AG09309 (cell line): ENCODE results near the gene PTPN2.

ENCODE experiments used
- DNase-seq: peaks from one replicate; pipeline ENCODE4 v3.0.0-alpha.2; 2010; ENCODE audit warnings: low read depth
- H3K4me3 ChIP-seq: 2 replicates; pipeline ENCODE4 v1.5.1; 2011; ENCODE audit warnings: mild to moderate bottlenecking, low read depth, low read length, moderate library complexity; ENCODE audit not compliant: control insufficient read depth
- TF ChIP-seq, protein P1 (sequence below): IDR thresholded peaks from 2 replicates; pipeline ENCODE4 v1.5.1; 2011; ENCODE audit warnings: mild to moderate bottlenecking, low read depth, low read length, inconsistent platforms; ENCODE audit not compliant: insufficient read depth, control insufficient read depth; ENCODE audit errors: missing control alignments

PTPN2 gene

DNA sequence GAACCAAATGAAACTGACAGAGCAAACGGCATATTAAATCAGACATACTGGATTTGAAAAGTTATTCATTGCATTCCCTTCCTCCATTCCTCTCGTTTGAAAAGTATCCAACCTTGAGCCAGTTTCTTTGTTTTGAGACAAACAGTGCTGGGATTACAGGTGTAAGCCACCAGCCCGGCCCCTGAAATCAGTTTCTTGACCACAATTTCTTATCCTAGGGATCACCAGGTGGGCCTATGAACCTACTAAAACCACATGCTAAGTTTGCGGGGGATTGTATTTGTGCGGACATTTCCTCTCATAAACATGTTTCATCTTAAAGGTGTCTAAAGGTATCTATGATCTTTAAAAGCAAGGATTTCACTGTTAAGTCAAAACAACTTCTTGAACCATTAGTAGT is 11.6 kb downstream of the PTPN2 start:
- TF ChIP-seq, protein P1, sequence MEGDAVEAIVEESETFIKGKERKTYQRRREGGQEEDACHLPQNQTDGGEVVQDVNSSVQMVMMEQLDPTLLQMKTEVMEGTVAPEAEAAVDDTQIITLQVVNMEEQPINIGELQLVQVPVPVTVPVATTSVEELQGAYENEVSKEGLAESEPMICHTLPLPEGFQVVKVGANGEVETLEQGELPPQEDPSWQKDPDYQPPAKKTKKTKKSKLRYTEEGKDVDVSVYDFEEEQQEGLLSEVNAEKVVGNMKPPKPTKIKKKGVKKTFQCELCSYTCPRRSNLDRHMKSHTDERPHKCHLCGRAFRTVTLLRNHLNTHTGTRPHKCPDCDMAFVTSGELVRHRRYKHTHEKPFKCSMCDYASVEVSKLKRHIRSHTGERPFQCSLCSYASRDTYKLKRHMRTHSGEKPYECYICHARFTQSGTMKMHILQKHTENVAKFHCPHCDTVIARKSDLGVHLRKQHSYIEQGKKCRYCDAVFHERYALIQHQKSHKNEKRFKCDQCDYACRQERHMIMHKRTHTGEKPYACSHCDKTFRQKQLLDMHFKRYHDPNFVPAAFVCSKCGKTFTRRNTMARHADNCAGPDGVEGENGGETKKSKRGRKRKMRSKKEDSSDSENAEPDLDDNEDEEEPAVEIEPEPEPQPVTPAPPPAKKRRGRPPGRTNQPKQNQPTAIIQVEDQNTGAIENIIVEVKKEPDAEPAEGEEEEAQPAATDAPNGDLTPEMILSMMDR: no peak
- DNase-seq: no peak
- no peak overlapping the region for H3K4me3 ChIP-seq

- no peak overlapping the region for H3K4me3 ChIP-seq
- no peak for DNase-seq
- TF ChIP-seq, protein P1: no peak
These were observed 15.5 kb downstream of the PTPN2 start for GRCh38 chr18:12868576-12868975.

GRCh38 chr18:12867441-12868123 is 16.5 kb downstream of the PTPN2 start:
- TF ChIP-seq, protein P1: no peak
- no peak for DNase-seq
- H3K4me3 ChIP-seq: no peak overlapping the region

DNA sequence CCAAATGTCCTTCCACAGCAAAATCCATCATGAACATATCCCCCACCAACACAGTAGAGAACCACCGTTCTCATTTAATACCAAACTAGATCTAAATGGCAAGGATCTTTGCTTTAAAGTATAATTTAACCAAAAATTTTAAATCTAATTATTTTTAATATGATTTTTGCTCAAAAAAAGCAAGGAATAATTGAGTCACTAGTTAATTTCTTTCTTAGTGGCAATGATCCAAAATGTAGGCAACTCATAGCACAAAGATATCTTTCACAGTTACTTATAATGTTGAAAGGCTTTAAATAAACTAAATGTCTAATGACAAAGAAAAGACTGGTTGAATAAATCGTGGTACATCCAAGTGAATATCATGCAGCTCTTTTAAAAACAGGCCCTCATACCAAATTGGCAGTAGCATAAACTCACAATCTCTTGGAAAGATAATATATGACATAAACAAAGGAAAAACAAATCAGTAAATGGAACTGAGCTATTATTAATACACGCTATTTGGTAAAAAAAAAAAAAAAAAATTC is 20.3 kb downstream of the PTPN2 start:
- H3K4me3 ChIP-seq: no peak overlapping the region
- TF ChIP-seq, protein P1: no peak
- no peak for DNase-seq

DNA sequence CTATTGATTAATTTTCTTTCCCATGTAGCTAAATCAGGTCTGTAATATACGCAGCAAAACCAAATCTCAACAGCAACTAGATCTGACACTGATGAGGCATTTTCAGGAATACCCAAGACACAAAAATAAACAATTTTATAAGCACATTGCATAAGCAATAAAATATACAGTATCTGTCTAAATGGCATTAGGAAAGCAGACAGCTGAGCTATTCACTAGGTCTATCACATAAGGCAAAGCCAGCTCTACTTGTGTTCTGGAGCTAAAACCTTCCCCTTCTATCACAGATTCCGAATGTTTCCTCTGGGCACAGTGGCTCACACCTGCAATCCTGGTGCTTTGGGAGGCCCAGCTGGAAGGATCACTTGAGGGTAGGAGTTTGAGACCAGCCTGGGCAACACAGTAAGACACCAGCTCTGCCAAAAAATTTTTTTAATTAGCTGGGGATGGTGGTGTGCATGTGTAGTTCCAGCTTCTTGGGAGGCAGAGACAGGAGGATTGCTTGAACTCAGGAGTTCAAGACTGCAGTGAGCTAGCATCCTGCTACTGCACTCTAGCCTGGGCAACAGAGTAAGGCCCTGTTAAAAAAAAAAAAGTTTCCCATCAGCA is 21.1 kb downstream of the PTPN2 start:
- TF ChIP-seq, protein P1: no peak
- H3K4me3 ChIP-seq: no peak overlapping the region
- no peak for DNase-seq

DNA sequence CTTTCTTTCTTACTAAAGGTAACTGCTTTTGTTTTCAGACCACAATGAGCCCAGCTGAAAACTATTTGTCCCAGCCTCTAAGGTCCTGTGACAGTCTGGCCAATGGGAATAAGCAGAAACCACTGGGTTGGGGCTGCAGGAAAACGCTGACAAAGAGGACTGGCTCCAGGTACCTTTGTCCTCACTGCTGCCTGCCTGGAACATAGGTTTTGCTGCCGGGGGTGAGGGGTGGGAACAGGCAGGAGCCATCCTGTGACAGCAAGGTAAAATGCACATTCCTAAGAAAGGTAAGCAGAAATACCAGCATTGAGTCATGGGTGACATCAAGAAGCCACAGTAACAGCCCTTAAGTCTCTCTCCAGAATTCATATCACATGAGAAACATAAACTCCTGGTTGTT is 21.6 kb downstream of the PTPN2 start:
- TF ChIP-seq, protein P1: no peak
- DNase-seq: no peak
- H3K4me3 ChIP-seq: no peak overlapping the region
